Endodermal cell (in vitro differentiated cells): ENCODE results near the gene QRICH2. TPM values are rescaled to one million over a fixed set of nuclear protein-coding genes. Genes with fewer than 3 reads are reported as not detected.

ENCODE experiments used
- DNase-seq: peaks from one replicate; pipeline ENCODE4 v3.0.0-alpha.2; 2017
- H3K27ac ChIP-seq: 2 replicates; pipeline ENCODE4 v1.5.1; 2013; ENCODE audit warnings: mild to moderate bottlenecking, low read depth, low read length, moderate library complexity
- H3K27me3 ChIP-seq: 2 replicates; pipeline ENCODE4 v1.6.1; 2013; ENCODE audit warnings: mild to moderate bottlenecking, low read length, moderate library complexity; ENCODE audit not compliant: insufficient read depth, control insufficient read depth, poor library complexity, severe bottlenecking
- H3K36me3 ChIP-seq: 2 replicates; pipeline ENCODE4 v1.7.0; 2013; ENCODE audit warnings: mild to moderate bottlenecking, low read length, moderate library complexity; ENCODE audit not compliant: control insufficient read depth, insufficient read depth
- H3K4me1 ChIP-seq: one replicate; pipeline ENCODE4 v1.7.0; 2013; ENCODE audit warnings: low read length; ENCODE audit not compliant: control insufficient read depth, insufficient read depth
- H3K4me3 ChIP-seq: 2 replicates; pipeline ENCODE4 v1.5.1; 2013; ENCODE audit warnings: mild to moderate bottlenecking, low read length, moderate library complexity
- H3K9ac ChIP-seq: 2 replicates; pipeline ENCODE4 v1.6.1; 2013; ENCODE audit warnings: mild to moderate bottlenecking, low read length, moderate library complexity; ENCODE audit not compliant: poor library complexity, severe bottlenecking; ENCODE audit errors: extremely low read depth
- H3K9me3 ChIP-seq: 2 replicates; pipeline ENCODE4 v1.6.1; 2013; ENCODE audit warnings: mild to moderate bottlenecking, low read length, moderate library complexity; ENCODE audit not compliant: control insufficient read depth
- H3K27ac Mint-ChIP-seq: 2 replicates; pipeline ENCODE4 v1.8.0; 2020; ENCODE audit warnings: mixed read lengths
- H3K27me3 Mint-ChIP-seq: 2 replicates; pipeline ENCODE4 v1.8.0; 2021; ENCODE audit warnings: mild to moderate bottlenecking, mixed read lengths; ENCODE audit not compliant: insufficient read depth
- H3K36me3 Mint-ChIP-seq: 2 replicates; pipeline ENCODE4 v1.8.0; 2020; ENCODE audit warnings: low read depth, mixed read lengths
- H3K4me1 Mint-ChIP-seq: 2 replicates; pipeline ENCODE4 v1.8.0; 2020; ENCODE audit warnings: mixed read lengths
- H3K4me3 Mint-ChIP-seq: 2 replicates; pipeline ENCODE4 v1.8.0; 2020; ENCODE audit warnings: mild to moderate bottlenecking, moderate library complexity, mixed read lengths
- H3K9me3 Mint-ChIP-seq: 2 replicates; pipeline ENCODE4 v1.8.0; 2020; ENCODE audit warnings: mild to moderate bottlenecking, mixed read lengths
- CTCF ChIP-seq: fragments of 200-600 bp; sonication (generic); conservative IDR thresholded peaks from 2 replicates; pipeline ENCODE4 v1.5.0; 2021; ENCODE audit warnings: antibody characterized with exemption, mild to moderate bottlenecking
- WGBS, 2 experiments: methylation state at CpG; one replicate each; pipeline versions ENCODE4 v1.1.5 to v1.1.7; 2013; ENCODE audit warnings: missing lambda C conversion rate in 2 of 2, mixed read lengths in 1 of 2; ENCODE audit not compliant: insufficient coverage in 1 of 2, insufficient read length in 1 of 2; 5-methylcytosine and 5-hydroxymethylcytosine counted together
- total RNA-seq, 2 donors: library from RNA; stranded (reverse); fragmentation: NEBNext Ultra II Directional in 1 of 2; extraction: Animal tissue kit (Norgen Biotek cat#: 25700) in 1 of 2; gene quantifications; 2 replicates in 1 of 2; 3 replicates in 1 of 2; pipeline ENCODE4 v1.2.1, GENCODE V29; 2021

Gene QRICH2
- total RNA-seq, 2 donors from 2014 or later, result 3.5 to 5.0 TPM

DNA sequence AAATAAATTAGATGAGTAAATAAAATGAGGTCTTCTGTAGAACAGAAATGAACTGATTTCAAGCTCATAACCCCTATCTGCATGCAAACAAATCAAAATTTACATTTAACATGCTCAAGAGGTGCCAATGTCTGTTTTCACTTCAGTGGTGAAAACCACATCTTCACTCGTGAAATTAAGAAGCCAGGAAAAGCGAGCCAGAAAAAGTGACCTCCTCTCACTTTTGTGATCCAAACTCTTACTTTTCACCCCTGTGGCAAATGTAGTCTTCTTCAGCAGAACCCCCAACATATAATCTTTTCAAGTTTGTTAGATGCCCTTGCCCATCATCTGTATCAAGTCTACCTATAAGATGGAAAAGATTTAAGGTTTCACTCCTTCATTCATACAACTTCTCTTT lies 9.5 kb upstream of the QRICH2 start:
- no peak for TF ChIP-seq CTCF
- Mint-ChIP-seq H3K27me3 (no peaks in the 10 kb centered on the region), H3K4me1 (no peaks in the 10 kb centered on the region), H3K36me3 (peaks cover 49% of the 10 kb centered on the region), H3K4me3 (no peak overlapping the region), H3K9me3 (no peaks in the 10 kb centered on the region), H3K27ac (no peak overlapping the region)
- Histone ChIP-seq H3K4me3 (no peak overlapping the region), H3K36me3 (peaks cover 53% of the 10 kb centered on the region), H3K9ac (no peak overlapping the region), H3K27ac (no peak overlapping the region), H3K9me3 (no peaks in the 10 kb centered on the region), H3K27me3 (no peaks in the 10 kb centered on the region), H3K4me1 (no peaks in the 10 kb centered on the region)
- 90 to 92% methylated on average over 2 of the region's 2 CpGs for WGBS, 2 experiments
- no peak for DNase-seq

DNA sequence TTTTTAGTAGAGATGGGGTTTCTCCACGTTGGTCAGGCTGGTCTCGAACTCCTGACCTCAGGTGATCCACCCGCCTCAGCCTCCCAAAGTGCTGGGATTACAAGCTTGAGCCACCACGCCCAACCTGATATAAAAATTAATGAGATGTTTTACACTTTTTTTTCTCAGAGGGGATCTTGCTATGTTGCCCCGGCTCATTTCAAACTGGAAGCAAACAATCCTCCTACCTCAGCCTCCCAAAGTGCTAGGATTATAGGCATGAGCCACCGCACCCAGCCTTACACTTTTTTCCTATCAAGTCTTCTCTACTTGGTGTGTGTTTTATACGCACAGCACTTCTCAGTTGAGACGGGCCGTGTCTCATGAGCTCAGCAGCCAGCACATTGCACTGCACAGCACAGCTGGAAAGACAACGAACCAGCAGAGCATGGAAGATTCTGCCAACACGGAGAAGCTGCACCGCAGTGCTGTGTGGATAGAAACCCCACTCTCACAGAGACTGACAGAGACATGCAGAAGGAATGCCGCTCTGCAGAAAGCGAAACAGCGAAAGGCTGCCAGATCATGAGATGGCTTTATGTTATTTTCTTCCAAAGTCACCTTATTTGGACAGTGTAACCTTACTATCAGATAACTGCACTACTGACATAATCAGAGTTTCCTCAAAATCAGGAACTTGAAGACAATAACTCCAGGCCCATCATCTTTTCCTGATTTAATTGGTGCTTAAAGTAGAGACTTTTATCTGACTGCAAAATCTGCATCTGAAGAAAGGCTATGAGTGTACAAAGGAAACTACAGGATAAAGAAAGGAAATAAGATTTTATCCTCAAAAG lies 6.5 kb upstream of the QRICH2 start:
- no peaks in the 10 kb centered on the region for H3K4me1 Mint-ChIP-seq
- no peaks in the 10 kb centered on the region for H3K27me3 Mint-ChIP-seq
- no peak overlapping the region for H3K27ac ChIP-seq
- H3K4me3 Mint-ChIP-seq, result no peak overlapping the region
- H3K27ac Mint-ChIP-seq, result no peak overlapping the region
- H3K27me3 ChIP-seq, result no peaks in the 10 kb centered on the region
- WGBS, 2 experiments, result 92 to 94% methylated on average over 12 to 15 of the region's 15 CpGs
- no peak overlapping the region for H3K4me3 ChIP-seq
- no peak for TF ChIP-seq CTCF
- no peaks in the 10 kb centered on the region for H3K4me1 ChIP-seq
- H3K36me3 Mint-ChIP-seq, result peaks cover 48% of the 10 kb centered on the region
- H3K9ac ChIP-seq, result no peak overlapping the region
- peaks cover 59% of the 10 kb centered on the region for H3K36me3 ChIP-seq
- H3K9me3 ChIP-seq, result no peaks in the 10 kb centered on the region
- DNase-seq, result no peak
- H3K9me3 Mint-ChIP-seq, result no peaks in the 10 kb centered on the region

GRCh38 chr17:76312735-76313134 lies 4.7 kb upstream of the QRICH2 start:
- H3K9me3 Mint-ChIP-seq, result no peaks in the 10 kb centered on the region
- no peak overlapping the region for H3K4me3 Mint-ChIP-seq
- H3K36me3 Mint-ChIP-seq, result peaks cover 48% of the 10 kb centered on the region

More at GRCh38 chr17:76312735-76313134, 4.7 kb upstream of the QRICH2 start:
- Mint-ChIP-seq H3K27me3 (no peaks in the 10 kb centered on the region), H3K27ac (no peak overlapping the region), H3K4me1 (no peaks in the 10 kb centered on the region)
- H3K27ac ChIP-seq, result no peak overlapping the region
- H3K36me3 ChIP-seq, result peaks cover 64% of the 10 kb centered on the region
- H3K4me3 ChIP-seq, result no peak overlapping the region
- no peaks in the 10 kb centered on the region for H3K4me1 ChIP-seq
- DNase-seq, result no peak
- no peak for TF ChIP-seq CTCF
- H3K9ac ChIP-seq, result no peak overlapping the region
- WGBS, 2 experiments, result 88 to 95% methylated on average over 4 to 9 of the region's 9 CpGs
- no peaks in the 10 kb centered on the region for H3K27me3 ChIP-seq
- no peaks in the 10 kb centered on the region for H3K9me3 ChIP-seq
